Suppressor macrophage (primary cell): ENCODE results near the gene LAMA2.
"Not testable (repeated sequence)": the region's sequence is repeated elsewhere in the genome, so short reads cannot be mapped to it uniquely, and the experiment has no call there.

Source experiments
- DNase-seq, 4 experiments: peaks; one replicate each; pipeline ENCODE4 v3.0.0-alpha.2; 2020 to 2022

Gene LAMA2

DNA sequence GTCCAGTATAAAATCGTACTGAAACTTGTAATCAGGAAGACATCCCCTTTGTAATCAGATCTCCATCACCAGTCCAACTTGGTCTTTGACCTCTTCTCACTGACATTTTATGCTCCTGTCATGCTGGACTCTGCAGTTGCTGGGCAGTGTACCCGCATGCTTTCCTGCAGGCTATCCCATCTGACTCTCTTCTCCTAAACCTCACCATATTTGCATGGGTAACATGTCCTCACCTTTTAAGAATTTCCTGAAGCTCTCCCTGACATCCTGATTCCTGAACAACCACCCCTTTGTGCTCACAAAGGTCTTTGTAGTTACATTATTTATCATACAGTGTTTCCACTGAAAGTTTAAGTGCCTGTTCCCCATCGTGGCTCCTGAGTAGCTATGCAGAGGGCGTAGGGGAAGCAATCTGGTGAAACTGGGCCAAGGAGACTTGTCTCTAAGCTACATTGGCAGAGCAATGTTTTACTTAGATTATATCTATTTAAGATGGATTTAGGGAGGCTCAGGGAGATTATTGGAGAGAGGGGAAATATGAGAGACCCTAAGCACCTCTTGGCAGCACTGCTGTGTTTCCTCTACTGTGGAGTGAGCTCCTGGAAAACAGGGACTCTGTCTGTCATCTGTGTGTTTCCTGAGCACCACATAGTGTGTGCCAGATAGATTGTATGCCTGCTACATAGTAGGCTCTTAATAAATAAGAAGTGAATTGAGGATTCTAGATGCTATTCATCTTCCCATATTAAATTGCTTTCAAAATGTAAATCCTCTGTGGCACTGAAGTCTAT, 124.0 kb downstream of the LAMA2 start:
- DNase-seq, result no peak

GRCh38 chr6:129007701-129008373, 124.9 kb downstream of the LAMA2 start:
- no peak for DNase-seq

DNA sequence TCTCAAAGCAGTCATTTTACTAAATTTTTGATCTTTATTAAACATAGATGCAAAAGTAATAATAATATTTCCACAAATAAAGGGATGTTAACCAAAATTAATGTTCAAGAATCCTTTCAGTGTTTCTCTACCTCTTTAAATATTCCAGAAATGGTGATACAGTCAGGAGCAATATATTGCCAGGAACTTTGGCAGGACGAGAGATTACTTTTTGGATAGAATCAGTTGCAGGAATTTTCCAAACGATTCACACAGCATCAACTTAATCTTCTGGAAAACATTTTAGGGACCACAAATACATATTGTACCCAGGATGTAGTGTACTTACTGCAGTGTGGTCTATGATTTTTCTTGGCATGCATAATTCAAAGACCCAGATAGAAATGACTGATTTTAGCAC, 125.7 kb downstream of the LAMA2 start:
- no peak for DNase-seq

GRCh38 chr6:129009851-129010250, 126.9 kb downstream of the LAMA2 start:
- DNase-seq, result no peak

GRCh38 chr6:129014302-129014701, 131.4 kb downstream of the LAMA2 start:
- no peak for DNase-seq

DNA sequence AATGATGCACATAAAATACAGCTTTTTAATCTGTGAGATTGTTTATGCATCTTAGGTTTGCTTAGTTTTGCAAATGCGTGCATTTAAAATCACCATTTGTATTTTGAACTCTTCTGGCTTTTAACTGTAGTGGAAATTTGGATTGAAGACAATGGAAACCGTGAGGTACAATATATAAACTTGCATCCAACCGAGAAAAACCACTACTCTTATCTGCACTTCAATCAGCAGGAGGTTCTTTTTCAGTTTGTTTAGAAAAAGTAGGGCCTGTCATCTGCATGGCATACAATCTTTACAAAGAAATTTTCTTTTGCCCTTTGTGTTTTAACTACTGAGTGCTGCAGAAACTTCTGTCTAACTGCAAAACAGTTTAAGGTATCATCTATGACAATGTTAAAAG, 132.8 kb downstream of the LAMA2 start:
- DNase-seq, result no peak

DNA sequence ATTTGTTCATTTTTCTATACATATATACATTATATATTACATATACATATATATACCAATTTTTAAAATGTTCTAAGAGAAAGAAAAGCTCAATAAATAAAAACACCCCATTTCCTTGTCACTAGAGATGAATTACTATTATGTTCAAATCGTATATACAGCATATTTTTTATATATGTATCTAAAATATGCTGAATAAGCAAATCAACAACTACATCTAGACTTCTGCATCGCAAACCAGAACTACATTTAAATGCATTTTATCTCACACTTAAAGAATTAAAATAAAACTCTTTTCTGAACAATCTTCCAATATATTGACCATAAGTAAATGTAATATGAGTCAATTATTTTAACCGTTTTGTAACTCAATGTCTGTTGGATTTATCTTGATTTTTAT, 133.9 kb downstream of the LAMA2 start:
- no peak for DNase-seq

GRCh38 chr6:129022011-129022553, 139.1 kb downstream of the LAMA2 start:
- DNase-seq, result no peak

DNA sequence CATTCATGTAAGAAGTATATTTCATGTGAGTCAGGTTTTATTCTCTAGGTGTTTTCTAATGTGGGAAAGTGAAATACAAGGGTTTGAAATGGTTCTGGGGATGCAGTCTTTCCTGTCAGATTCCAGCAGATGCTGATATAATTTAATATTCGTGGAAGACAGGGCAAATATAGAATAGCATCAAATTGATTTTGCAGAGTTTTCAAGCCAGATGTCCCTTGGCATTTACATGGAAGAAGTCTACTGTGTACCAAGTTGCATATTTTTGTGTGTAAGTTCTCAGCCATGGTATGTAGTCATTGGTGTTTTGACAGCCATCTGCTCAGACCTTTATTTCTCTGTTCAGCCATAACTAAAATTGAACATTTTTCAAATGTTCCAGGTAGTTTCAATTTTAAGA, 143.7 kb downstream of the LAMA2 start:
- DNase-seq, result no peak

DNA sequence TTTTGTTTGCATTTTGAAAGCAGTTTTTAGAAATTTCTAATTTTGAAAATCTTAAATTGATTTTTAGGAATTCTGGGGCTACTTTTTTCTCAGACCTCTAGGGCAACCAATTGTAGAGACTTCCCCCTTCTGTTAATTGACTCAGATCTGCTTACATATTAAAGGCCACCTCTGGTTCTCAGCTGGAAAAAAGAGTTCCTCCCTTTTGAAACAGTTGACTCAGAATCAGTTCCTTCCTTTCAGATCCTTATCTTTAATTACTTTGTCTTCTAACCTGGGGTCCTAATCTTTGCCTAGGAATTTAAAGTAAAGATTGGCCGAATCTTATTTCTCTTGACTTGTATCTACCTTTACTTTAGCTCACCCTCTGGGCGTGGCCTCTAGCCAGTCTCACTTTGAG, 146.8 kb downstream of the LAMA2 start:
- DNase-seq, result no peak

DNA sequence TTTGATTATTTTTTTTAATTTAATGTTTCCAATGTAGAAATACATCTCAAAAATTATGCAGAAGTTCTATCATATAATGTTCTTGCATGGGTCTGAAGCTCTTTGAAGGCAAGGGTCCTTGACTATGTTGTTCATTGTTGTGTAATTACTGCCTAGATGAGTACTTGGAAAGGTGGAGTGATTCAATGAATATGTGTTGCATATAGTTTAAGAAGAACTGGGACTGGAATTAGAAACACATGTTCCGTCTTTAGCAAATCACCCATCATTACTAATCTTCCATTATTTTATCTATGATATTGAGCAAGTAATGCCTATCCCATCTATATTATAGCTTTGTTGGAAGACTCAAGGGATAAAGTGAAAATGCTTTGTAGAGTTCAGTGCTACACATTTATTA, 147.3 kb downstream of the LAMA2 start:
- DNase-seq, result no peak

DNA sequence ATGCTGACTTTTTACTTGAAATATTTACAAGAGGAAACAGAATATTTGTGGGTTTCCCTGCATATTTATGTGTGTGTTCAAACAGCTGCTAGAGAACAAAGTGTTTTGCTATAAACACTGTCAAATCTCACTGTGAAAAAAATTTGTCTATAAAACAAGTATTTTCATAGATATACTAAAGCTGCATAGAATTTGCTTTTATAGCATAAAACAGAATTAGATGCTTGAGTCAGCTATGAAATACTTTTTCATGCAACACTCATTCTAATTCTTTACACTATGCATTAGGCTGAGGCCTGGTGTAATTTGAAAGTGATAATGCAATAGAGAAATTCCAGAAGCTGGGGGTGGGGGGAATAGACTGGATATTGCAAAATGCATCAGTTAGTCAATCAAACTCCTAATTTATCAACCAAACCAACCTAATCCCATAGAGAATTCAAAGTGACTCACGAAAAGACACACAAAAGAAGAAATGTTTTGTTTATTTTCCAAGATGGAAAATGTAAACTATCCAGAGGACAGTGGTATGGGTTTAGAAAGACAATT, 148.2 kb downstream of the LAMA2 start:
- no peak for DNase-seq

DNA sequence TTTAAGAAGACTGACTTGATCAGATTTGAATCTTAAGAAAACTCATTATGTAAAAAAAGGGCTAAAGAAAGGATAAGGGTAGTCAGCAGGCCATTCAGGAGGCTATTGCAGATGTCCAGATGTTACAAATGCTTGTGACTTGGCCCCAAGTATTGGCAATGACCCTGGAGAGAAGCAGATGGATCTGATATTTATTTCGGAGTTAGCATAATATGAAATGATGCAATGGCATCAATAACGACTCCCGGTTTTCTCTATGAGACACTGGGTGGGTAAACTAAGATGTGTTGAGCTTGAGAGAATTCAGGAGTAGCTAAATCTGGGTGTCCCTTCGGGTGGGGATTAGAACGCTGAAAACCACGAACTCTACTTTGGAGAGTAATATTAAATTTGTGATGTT, 149.7 kb downstream of the LAMA2 start:
- no peak for DNase-seq

DNA sequence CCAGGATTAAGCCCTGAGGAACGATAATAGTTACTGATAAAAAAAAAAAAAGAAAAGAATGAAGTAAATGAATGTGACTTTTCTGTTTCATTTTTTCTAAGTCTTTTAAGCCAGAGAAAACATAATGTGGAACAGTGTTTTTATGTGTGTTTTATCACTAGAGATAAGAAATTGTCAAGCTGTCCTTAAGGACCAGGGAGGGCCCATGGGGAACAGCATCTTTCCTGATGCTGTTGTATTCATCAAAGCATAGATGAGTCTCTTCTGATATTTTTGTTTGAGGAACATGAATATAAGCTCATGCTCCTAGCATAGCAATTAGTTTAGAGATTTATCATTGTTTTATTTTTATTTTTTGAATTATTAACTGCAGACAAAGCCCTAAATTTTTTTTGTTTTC, 150.2 kb downstream of the LAMA2 start:
- no peak for DNase-seq

DNA sequence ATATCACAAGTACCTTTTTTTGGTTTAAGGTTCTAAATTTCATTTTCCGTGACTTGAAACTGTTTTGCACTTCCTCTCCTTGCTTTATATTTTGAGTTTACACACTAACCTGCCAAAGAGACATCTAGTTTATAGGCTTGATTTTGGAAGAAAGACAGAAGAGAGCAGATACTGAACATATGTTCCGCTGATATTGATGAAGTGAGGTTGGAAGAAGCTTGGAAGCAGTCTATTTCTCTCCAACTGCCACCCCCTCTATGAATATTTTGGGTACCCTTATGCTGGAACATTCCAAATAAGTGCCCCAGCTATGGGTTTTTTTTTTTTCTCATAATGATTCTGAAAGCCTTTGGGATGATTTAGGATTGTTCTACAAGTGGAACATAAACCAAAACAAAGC, 150.6 kb downstream of the LAMA2 start:
- no peak for DNase-seq

DNA sequence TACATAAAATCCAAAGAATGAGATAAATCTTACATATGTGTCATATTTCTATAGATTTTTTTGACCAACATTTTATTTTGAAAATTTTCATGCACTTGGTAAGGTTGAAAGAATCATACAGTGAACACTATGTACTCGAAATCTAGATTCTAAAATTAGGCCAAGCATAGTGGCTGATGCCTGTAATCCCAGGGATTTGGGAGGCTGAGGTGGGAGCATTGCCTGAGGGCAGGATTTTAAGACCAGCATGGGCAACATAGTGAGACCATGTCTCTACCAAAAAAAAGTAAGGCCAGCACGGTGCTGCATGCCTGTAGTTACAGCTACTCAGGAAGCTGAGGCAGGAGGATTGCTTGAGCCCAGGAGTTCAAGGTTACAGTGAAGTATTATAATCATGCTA, 158.6 kb downstream of the LAMA2 start:
- DNase-seq, result no peak

DNA sequence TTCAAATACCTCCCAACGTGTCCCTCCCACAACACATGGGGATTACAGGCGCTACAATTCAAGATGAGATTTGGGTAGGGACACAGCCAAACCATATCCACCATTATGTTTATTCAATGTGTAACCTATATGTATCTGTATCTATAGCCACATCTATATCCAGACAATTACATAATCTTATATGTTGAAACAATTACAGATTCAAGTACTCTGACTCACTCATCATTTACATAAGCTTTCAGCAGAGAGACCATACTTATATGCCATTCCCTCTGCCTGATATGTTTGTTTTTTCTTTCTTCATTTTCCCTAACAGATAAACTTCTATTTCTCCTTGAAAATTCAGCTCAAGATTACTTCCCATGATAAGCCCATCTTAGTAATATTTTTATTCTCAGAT, 163.6 kb downstream of the LAMA2 start:
- no peak for DNase-seq

DNA sequence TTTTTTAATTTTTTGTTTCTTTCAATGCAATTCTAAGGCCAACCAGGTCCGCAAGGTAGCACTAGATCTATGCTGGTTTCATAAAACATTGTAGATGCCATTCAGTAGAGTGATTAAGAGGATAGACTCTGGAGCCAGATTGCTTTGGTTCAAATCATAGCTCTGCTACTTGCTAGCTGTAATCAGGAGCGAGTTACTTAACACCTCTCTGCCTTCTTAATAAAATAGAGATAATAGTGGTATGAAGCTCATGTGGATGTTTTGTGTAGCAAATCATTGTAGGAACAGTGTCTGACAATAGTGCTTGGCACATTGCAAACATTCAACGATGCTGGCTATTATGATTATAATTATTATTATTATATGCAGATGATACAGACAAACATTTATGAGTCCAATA, 164.9 kb downstream of the LAMA2 start:
- DNase-seq, result no peak

DNA sequence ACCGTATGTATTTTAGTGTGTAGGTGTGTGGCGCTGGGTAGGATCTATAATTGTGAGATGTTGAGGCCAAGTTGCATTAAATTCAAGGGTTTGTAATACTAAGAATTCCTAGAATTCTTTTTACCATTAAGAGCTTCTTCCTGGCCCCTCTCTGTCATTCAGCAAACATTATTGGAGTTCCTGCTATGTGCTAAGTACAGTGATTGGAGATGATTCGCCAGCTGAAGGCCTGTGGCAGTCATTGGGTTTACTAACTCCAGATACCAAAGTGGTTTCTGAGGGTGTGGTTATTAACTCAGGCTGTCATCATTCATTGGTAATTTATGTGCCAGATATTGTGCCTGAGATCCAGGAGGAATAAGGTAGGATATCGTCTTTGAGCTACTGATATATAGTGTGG, 167.1 kb downstream of the LAMA2 start:
- no peak for DNase-seq

DNA sequence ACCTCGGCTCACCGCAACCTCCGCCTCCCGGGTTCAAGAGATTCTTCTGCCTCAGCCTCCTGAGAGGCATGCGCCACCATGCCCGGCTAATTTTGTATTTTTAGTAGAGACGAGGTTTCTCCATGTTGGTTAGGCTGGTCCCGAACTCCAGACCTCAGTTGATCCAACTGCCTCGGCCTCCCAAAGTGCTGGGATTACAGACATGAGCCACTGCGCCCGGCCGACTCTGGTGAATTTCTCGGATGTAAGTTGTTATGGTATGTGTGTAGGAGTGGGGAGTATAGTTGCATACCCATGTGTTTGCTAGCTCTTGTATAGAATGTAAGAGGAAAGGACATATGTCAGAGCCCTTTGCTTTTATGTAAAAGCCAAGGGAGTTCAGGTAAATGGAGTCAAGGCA, 170.2 kb downstream of the LAMA2 start:
- DNase-seq, result not testable (repeated sequence)

DNA sequence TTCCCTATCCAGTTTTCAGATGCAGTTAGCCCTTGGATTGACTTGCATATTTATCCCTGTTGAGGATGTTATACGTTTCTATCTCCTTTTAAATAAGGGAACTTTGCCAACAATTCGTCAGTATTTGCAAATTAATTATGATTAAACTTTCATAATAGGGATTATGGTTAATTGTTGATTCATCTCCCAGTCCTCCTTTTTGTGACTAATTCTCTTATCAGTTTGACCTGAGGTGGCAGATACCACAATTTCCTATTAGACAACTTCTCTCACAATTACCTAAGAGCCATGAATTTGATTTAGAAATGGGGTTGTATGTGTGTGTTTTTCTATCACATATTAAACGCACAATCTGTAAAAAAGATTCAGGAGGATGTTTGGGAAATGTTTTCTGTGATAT, 172.9 kb downstream of the LAMA2 start:
- no peak for DNase-seq

DNA sequence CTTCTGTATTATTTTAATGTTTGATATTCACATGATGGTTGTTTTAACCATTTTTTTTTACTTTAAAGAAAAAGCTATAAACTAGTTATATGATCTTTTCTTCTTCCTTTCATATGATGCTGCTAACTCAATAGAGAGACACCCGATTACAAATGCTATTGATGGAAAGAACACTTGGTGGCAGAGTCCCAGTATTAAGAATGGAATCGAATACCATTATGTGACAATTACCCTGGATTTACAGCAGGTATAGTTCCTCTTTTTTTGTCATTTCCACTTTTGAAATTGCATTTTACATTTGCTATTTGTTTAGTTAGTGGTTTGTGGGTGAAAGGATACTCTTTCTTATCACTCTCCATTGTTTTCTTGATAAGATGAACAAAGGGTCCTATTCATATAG, 176.7 kb downstream of the LAMA2 start:
- DNase-seq, result no peak

DNA sequence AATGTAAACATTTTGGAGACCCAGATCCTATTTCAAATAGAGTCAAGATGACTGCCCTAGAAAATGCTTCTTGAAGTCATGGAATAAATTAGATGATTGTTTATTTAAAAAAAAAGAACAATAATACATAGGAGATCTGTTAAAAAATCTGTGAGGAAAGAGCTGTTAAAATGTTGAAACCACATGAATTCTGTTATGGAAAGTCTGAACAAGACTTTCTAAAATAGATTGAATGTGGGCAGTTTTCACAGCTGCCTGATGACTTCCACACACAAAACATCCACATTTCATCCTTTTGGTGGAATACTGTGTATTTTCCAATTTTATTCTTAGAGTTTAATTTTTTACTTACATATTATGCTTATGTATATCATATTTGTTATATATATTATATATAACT, 186.1 kb downstream of the LAMA2 start:
- no peak for DNase-seq

GRCh38 chr6:129073051-129073450, 190.1 kb downstream of the LAMA2 start:
- no peak for DNase-seq
